Astrocyte (in vitro differentiated cells and primary cell): ENCODE results near the gene TNNT3. TPM values are rescaled to one million over a fixed set of nuclear protein-coding genes. Genes with fewer than 3 reads are reported as not detected.
"Not testable (repeated sequence)": the region's sequence is repeated elsewhere in the genome, so short reads cannot be mapped to it uniquely, and the experiment has no call there.

Experiments
- DNase-seq: peaks from one replicate; pipeline ENCODE4 v3.0.0-alpha.2; 2010; ENCODE audit warnings: low read depth
- FAIRE-seq: peaks from 2 replicates; lab custom pipeline; 2011; peaks lifted over from hg19 to GRCh38; lab: Jason Lieb, UNC
- H2AFZ ChIP-seq: 2 replicates; pipeline ENCODE4 v1.6.0; 2012; ENCODE audit warnings: low read depth, low read length, inconsistent platforms
- H3K27ac ChIP-seq: 2 replicates; pipeline ENCODE4 v1.5.1; 2011; ENCODE audit warnings: low read depth, low read length, inconsistent platforms
- H3K27me3 ChIP-seq: 2 replicates; pipeline ENCODE4 v1.6.0; 2011; ENCODE audit warnings: low read length, inconsistent platforms; ENCODE audit not compliant: insufficient read depth
- H3K36me3 ChIP-seq: 2 replicates; pipeline ENCODE4 v1.5.1; 2011; ENCODE audit warnings: low read length, inconsistent platforms; ENCODE audit not compliant: insufficient read depth
- H3K4me1 ChIP-seq: 2 replicates; pipeline ENCODE4 v1.5.1; 2011; ENCODE audit warnings: low read length, inconsistent platforms; ENCODE audit not compliant: insufficient read depth
- H3K4me2 ChIP-seq: 2 replicates; pipeline ENCODE4 v1.6.0; 2012; ENCODE audit warnings: low read length, inconsistent platforms
- H3K4me3 ChIP-seq: 2 replicates; pipeline ENCODE4 v1.5.1; 2011; ENCODE audit warnings: low read depth, mild to moderate bottlenecking, low read length, inconsistent platforms; ENCODE audit not compliant: insufficient read depth
- H3K79me2 ChIP-seq: 2 replicates; pipeline ENCODE4 v1.6.0; 2012; ENCODE audit warnings: mild to moderate bottlenecking, low read length, inconsistent platforms; ENCODE audit not compliant: insufficient read depth
- H3K9ac ChIP-seq: 2 replicates; pipeline ENCODE4 v1.6.0; 2012; ENCODE audit warnings: mild to moderate bottlenecking, low read length, inconsistent platforms
- H3K9me3 ChIP-seq: 2 replicates; pipeline ENCODE4 v1.5.1; 2012; ENCODE audit warnings: low read depth, mild to moderate bottlenecking, low read length, inconsistent platforms; ENCODE audit not compliant: insufficient read depth
- H4K20me1 ChIP-seq: 2 replicates; pipeline ENCODE4 v1.6.0; 2012; ENCODE audit warnings: low read length, inconsistent platforms; ENCODE audit not compliant: insufficient read depth
- H3K27ac Mint-ChIP-seq: one replicate; pipeline ENCODE4 v1.8.0; 2021; ENCODE audit warnings: mild to moderate bottlenecking, mixed read lengths; ENCODE audit not compliant: unreplicated experiment
- H3K27me3 Mint-ChIP-seq: one replicate; pipeline ENCODE4 v1.8.0; 2021; ENCODE audit warnings: low read depth, mixed read lengths; ENCODE audit not compliant: unreplicated experiment
- H3K36me3 Mint-ChIP-seq: one replicate; pipeline ENCODE4 v1.8.0; 2021; ENCODE audit warnings: low read depth, mixed read lengths; ENCODE audit not compliant: unreplicated experiment
- H3K4me1 Mint-ChIP-seq: one replicate; pipeline ENCODE4 v1.8.0; 2021; ENCODE audit warnings: low read depth, mixed read lengths; ENCODE audit not compliant: unreplicated experiment
- H3K4me3 Mint-ChIP-seq: one replicate; pipeline ENCODE4 v1.8.0; 2021; ENCODE audit warnings: mild to moderate bottlenecking, moderate library complexity, mixed read lengths; ENCODE audit not compliant: unreplicated experiment
- H3K9me3 Mint-ChIP-seq: one replicate; pipeline ENCODE4 v1.8.0; 2021; ENCODE audit warnings: mild to moderate bottlenecking, mixed read lengths; ENCODE audit not compliant: unreplicated experiment
- CTCF ChIP-seq: IDR thresholded peaks from 2 replicates; pipeline ENCODE4 v1.5.1; 2011; ENCODE audit warnings: low read depth, mild to moderate bottlenecking, inconsistent platforms, low read length, moderate library complexity; ENCODE audit not compliant: insufficient read depth
- EZH2 ChIP-seq: IDR thresholded peaks from 2 replicates; pipeline ENCODE4 v1.6.1; 2012; ENCODE audit warnings: mild to moderate bottlenecking, low read length, inconsistent platforms; ENCODE audit not compliant: insufficient read depth
- total RNA-seq: library from RNA; stranded (reverse); gene quantifications from 2 replicates; pipeline ENCODE4 v1.2.1, GENCODE V29; 2021

TNNT3 gene
- total RNA-seq, 1 donor from 2014 or later: not detected

GRCh38 chr11:1873048-1873812 is 46.3 kb upstream of the TNNT3 start:
- Histone ChIP-seq H2AFZ (no peak overlapping the region), H3K27ac (no peak overlapping the region), H3K27me3 (peaks cover 4% of the 10 kb centered on the region), H3K4me3 (no peak overlapping the region), H3K36me3 (no peaks in the 10 kb centered on the region), H3K4me1 (peaks cover 8% of the 10 kb centered on the region), H3K4me2 (no peak overlapping the region), H4K20me1 (no peaks in the 10 kb centered on the region), H3K79me2 (no peaks in the 10 kb centered on the region), H3K9ac (no peak overlapping the region), H3K9me3 (no peaks in the 10 kb centered on the region)
- peaks cover 20% of the 10 kb centered on the region for H3K27me3 Mint-ChIP-seq
- H3K4me1 Mint-ChIP-seq: no peaks in the 10 kb centered on the region
- H3K4me3 Mint-ChIP-seq: no peak overlapping the region
- TF ChIP-seq CTCF (no peak), EZH2 (no peak)
- no peak overlapping the region for H3K27ac Mint-ChIP-seq
- H3K36me3 Mint-ChIP-seq: no peaks in the 10 kb centered on the region
- DNase-seq (peak; percentile 14), FAIRE-seq (no peak)
- no peaks in the 10 kb centered on the region for H3K9me3 Mint-ChIP-seq

GRCh38 chr11:1873813-1874150 is 45.7 kb upstream of the TNNT3 start:
- H3K9ac ChIP-seq, FAIRE-seq: not testable (repeated sequence)

GRCh38 chr11:1874441-1875092 is 44.9 kb upstream of the TNNT3 start:
- H3K4me1 Mint-ChIP-seq, H3K9ac ChIP-seq, H4K20me1 ChIP-seq, DNase-seq, H3K9me3 Mint-ChIP-seq, H3K4me2 ChIP-seq, H2AFZ ChIP-seq, H3K36me3 ChIP-seq, H3K79me2 ChIP-seq, FAIRE-seq, H3K36me3 Mint-ChIP-seq, H3K27ac ChIP-seq, H3K9me3 ChIP-seq, H3K27me3 ChIP-seq, H3K4me1 ChIP-seq, H3K27ac Mint-ChIP-seq, H3K4me3 Mint-ChIP-seq, H3K4me3 ChIP-seq: not testable (repeated sequence)
- H3K27me3 Mint-ChIP-seq: peaks cover 12% of the 10 kb centered on the region

More at GRCh38 chr11:1873813-1874150, 45.7 kb upstream of the TNNT3 start:
- not testable (repeated sequence) for H3K4me3 ChIP-seq, DNase-seq, H2AFZ ChIP-seq, H3K27ac ChIP-seq, H3K79me2 ChIP-seq, H4K20me1 ChIP-seq, H3K36me3 ChIP-seq, H3K4me1 ChIP-seq, H3K4me2 ChIP-seq, H3K9me3 ChIP-seq, H3K4me1 Mint-ChIP-seq, H3K4me3 Mint-ChIP-seq, H3K9me3 Mint-ChIP-seq, H3K36me3 Mint-ChIP-seq, H3K27me3 ChIP-seq, H3K27ac Mint-ChIP-seq
- H3K27me3 Mint-ChIP-seq: peaks cover 19% of the 10 kb centered on the region
